Activated CD4-positive, alpha-beta T cell treated with anti-CD3 and anti-CD28 coated beads, Interleukin-2, amount 10 ng/mL, durations not matched to agents 7 days and 5 days (primary cell): ENCODE measurements around the gene LYPLA2. TPM values are rescaled to one million over a fixed set of nuclear protein-coding genes. Genes with fewer than 3 reads are reported as not detected.
"Not testable (repeated sequence)": the region's sequence is repeated elsewhere in the genome, so short reads cannot be mapped to it uniquely, and the experiment has no call there.

ENCODE experiments used
- CTCF ChIA-PET: fragments of 350-600 bp; sonication (Branson Sonifier 250); formaldehyde crosslinking; loops from one replicate; lab custom pipeline; 2021; ENCODE audit warnings: antibody characterized with exemption; lab: Charles Lee
- POLR2A ChIA-PET: fragments of 350-600 bp; sonication (Branson Sonifier 250); formaldehyde crosslinking; loops from one replicate; lab custom pipeline; 2021; ENCODE audit warnings: antibody characterized with exemption; lab: Charles Lee
- DNase-seq: peaks from one replicate; pipeline ENCODE4 v3.0.0-alpha.2; 2020
- H3K27ac Mint-ChIP-seq: one replicate; pipeline ENCODE4 v1.8.0; 2021; ENCODE audit warnings: mild to moderate bottlenecking, moderate library complexity, mixed read lengths
- H3K27me3 Mint-ChIP-seq: one replicate; pipeline ENCODE4 v1.8.0; 2021; ENCODE audit warnings: mixed read lengths
- H3K36me3 Mint-ChIP-seq: one replicate; pipeline ENCODE4 v1.8.0; 2021; ENCODE audit warnings: low read depth, mixed read lengths
- H3K4me1 Mint-ChIP-seq: one replicate; pipeline ENCODE4 v1.8.0; 2021; ENCODE audit warnings: mixed read lengths
- H3K4me3 Mint-ChIP-seq: one replicate; pipeline ENCODE4 v1.8.0; 2021; ENCODE audit warnings: mild to moderate bottlenecking, moderate library complexity, mixed read lengths
- H3K9me3 Mint-ChIP-seq: one replicate; pipeline ENCODE4 v1.8.0; 2021; ENCODE audit warnings: mixed read lengths
- total RNA-seq, 2 experiments: library from RNA; stranded (reverse); gene quantifications; one replicate each; pipeline ENCODE4 v1.2.3, GENCODE V29; 2021

Gene LYPLA2
- total RNA-seq, 2 experiments from 2014 or later, result 73.2 to 75.9 TPM

GRCh38 chr1:23787701-23788100 is 3.2 kb upstream of the LYPLA2 start:
- Mint-ChIP-seq H3K4me3 (no peak overlapping the region), H3K9me3 (no peaks in the 10 kb centered on the region), H3K4me1 (peaks cover 34% of the 10 kb centered on the region), H3K27me3 (no peaks in the 10 kb centered on the region), H3K27ac (no peak overlapping the region), H3K36me3 (peaks cover 38% of the 10 kb centered on the region)
- DNase-seq, result no peak
- ChIA-PET CTCF (interaction anchor here (0.6 to 2.0 kb wide), 4 partner anchors 12 to 440 kb away, joined by 3 to 7 read pairs (median 3); no protein-coding TSS in a partner anchor), POLR2A (no interaction called here)

- POLR2A ChIA-PET, result no interaction called here
- DNase-seq, result no peak
- Mint-ChIP-seq H3K9me3 (no peaks in the 10 kb centered on the region), H3K36me3 (peaks cover 38% of the 10 kb centered on the region), H3K27me3 (no peaks in the 10 kb centered on the region), H3K4me3 (no peak overlapping the region), H3K4me1 (peaks cover 34% of the 10 kb centered on the region), H3K27ac (no peak overlapping the region)
- CTCF ChIA-PET, result interaction anchor here (0.9 to 2.0 kb wide), 5 partner anchors 9 to 128 kb away, joined by 3 to 7 read pairs (median 4); no protein-coding TSS in a partner anchor
Observed at GRCh38 chr1:23788695-23789094, 2.2 kb upstream of the LYPLA2 start.

- H3K36me3 Mint-ChIP-seq, result peaks cover 34% of the 10 kb centered on the region
- peak overlapping the region; percentile 98 for H3K27ac Mint-ChIP-seq
- peak overlapping the region; percentile 99 for H3K4me3 Mint-ChIP-seq
- H3K27me3 Mint-ChIP-seq, result no peaks in the 10 kb centered on the region
- peak; percentile 40 for DNase-seq
- no peaks in the 10 kb centered on the region for H3K9me3 Mint-ChIP-seq
- POLR2A ChIA-PET, result interaction anchor here (1.5 kb wide), 1 partner anchor 14 kb away, joined by 3 read pairs; the partner anchor contains the start of gene PITHD1
- peaks cover 29% of the 10 kb centered on the region for H3K4me1 Mint-ChIP-seq
- CTCF ChIA-PET, result interaction anchor here (1.1 to 1.5 kb wide), 4 partner anchors 11 to 252 kb away, joined by 3 to 9 read pairs (median 4); partner anchors contain the start of gene PITHD1
Observed at GRCh38 chr1:23791516-23792047, 637 bp downstream of the LYPLA2 start.

GRCh38 chr1:23792151-23792945 is 1.4 kb downstream of the LYPLA2 start:
- no peak for DNase-seq
- Mint-ChIP-seq H3K4me3 (peak overlapping the region; percentile 99), H3K27ac (peak overlapping the region; percentile 98), H3K4me1 (peaks cover 29% of the 10 kb centered on the region), H3K9me3 (no peaks in the 10 kb centered on the region), H3K27me3 (no peaks in the 10 kb centered on the region), H3K36me3 (peaks cover 29% of the 10 kb centered on the region)
- POLR2A ChIA-PET, result interaction anchor here (1.5 kb wide), 1 partner anchor 15 kb away, joined by 3 read pairs; the partner anchor contains the start of gene PITHD1
- CTCF ChIA-PET, result interaction anchor here (1.1 to 1.5 kb wide), 3 partner anchors 15 to 253 kb away, joined by 3 to 9 read pairs (median 4); partner anchors contain the start of gene PITHD1

GRCh38 chr1:23793018-23793781 is 2.3 kb downstream of the LYPLA2 start:
- DNase-seq, result peak; percentile 43
- H3K9me3 Mint-ChIP-seq, result no peaks in the 10 kb centered on the region
- H3K27me3 Mint-ChIP-seq, result no peaks in the 10 kb centered on the region
- CTCF ChIA-PET, result interaction anchor here (1.0 to 1.2 kb wide), 2 partner anchors 15 to 17 kb away, joined by 3 read pairs; partner anchors contain the start of gene PITHD1
- POLR2A ChIA-PET, result no interaction called here
- peak overlapping the region; percentile 44 for H3K4me3 Mint-ChIP-seq
- H3K4me1 Mint-ChIP-seq, result peaks cover 29% of the 10 kb centered on the region
- peaks cover 26% of the 10 kb centered on the region for H3K36me3 Mint-ChIP-seq
- no peak overlapping the region for H3K27ac Mint-ChIP-seq

GRCh38 chr1:23793861-23794731 is 3.2 kb downstream of the LYPLA2 start:
- H3K36me3 Mint-ChIP-seq, result peaks cover 20% of the 10 kb centered on the region
- no peak overlapping the region for H3K4me3 Mint-ChIP-seq
- peaks cover 30% of the 10 kb centered on the region for H3K4me1 Mint-ChIP-seq
- DNase-seq, result no peak
- no peaks in the 10 kb centered on the region for H3K9me3 Mint-ChIP-seq
- POLR2A ChIA-PET, result no interaction called here
- CTCF ChIA-PET, result interaction anchor here (1.0 to 1.8 kb wide), 4 partner anchors 11 to 30 kb away, joined by 3 to 4 read pairs (median 3); partner anchors contain the start of gene PITHD1
- H3K27ac Mint-ChIP-seq, result no peak overlapping the region
- no peaks in the 10 kb centered on the region for H3K27me3 Mint-ChIP-seq

GRCh38 chr1:23794732-23795182 is 3.8 kb downstream of the LYPLA2 start:
- CTCF ChIA-PET, result interaction anchor here (1.2 to 1.8 kb wide), 3 partner anchors 11 to 29 kb away, joined by 3 to 4 read pairs (median 3); partner anchors contain the start of gene PITHD1
- POLR2A ChIA-PET, H3K4me3 Mint-ChIP-seq, H3K27me3 Mint-ChIP-seq, DNase-seq, H3K9me3 Mint-ChIP-seq, H3K27ac Mint-ChIP-seq: not testable (repeated sequence)
- Mint-ChIP-seq H3K4me1 (peaks cover 34% of the 10 kb centered on the region), H3K36me3 (peaks cover 18% of the 10 kb centered on the region)

GRCh38 chr1:23795676-23796465 is 4.9 kb downstream of the LYPLA2 start:
- H3K27ac Mint-ChIP-seq, result peak overlapping the region; percentile 31
- peaks cover 27% of the 10 kb centered on the region for H3K4me1 Mint-ChIP-seq
- H3K4me3 Mint-ChIP-seq, result no peak overlapping the region
- H3K27me3 Mint-ChIP-seq, result no peaks in the 10 kb centered on the region
- peaks cover 17% of the 10 kb centered on the region for H3K36me3 Mint-ChIP-seq
- POLR2A ChIA-PET, result interaction anchor here (0.6 kb wide), 1 partner anchor 61 kb away, joined by 4 read pairs; no protein-coding TSS in a partner anchor
- H3K9me3 Mint-ChIP-seq, result no peaks in the 10 kb centered on the region
- CTCF ChIA-PET, result interaction anchor here (1.8 kb wide), 1 partner anchor 12 kb away, joined by 3 read pairs; no protein-coding TSS in a partner anchor
- no peak for DNase-seq

- ChIA-PET CTCF (interaction anchor here (0.9 to 3.3 kb wide), 3 partner anchors 13 to 105 kb away, joined by 4 to 27 read pairs (median 5); partner anchors contain the start of gene RPL11), POLR2A (no interaction called here)
- Mint-ChIP-seq H3K36me3 (peaks cover 12% of the 10 kb centered on the region), H3K4me3 (no peak overlapping the region), H3K27me3 (no peaks in the 10 kb centered on the region), H3K27ac (no peak overlapping the region), H3K9me3 (no peaks in the 10 kb centered on the region), H3K4me1 (peaks cover 25% of the 10 kb centered on the region)
- DNase-seq, result no peak
Observed at GRCh38 chr1:23796466-23797271, 5.7 kb downstream of the LYPLA2 start.
